22Rv1 (cell line): ENCODE data around the gene SNAP47.

Experiments
- H3K27ac ChIP-seq: fragments of 450-650 bp; 2 replicates; pipeline ENCODE4 v1.5.1; 2017
- CTCF ChIP-seq: fragments of 450-650 bp; IDR thresholded peaks from 2 replicates; pipeline ENCODE4 v1.5.1; 2017; ENCODE audit warnings: mild to moderate bottlenecking
- ZFX ChIP-seq: fragments of 450-650 bp; IDR thresholded peaks from 2 replicates; pipeline ENCODE4 v1.6.1; 2017; ENCODE audit warnings: antibody characterized with exemption, borderline replicate concordance

The SNAP47 gene

GRCh38 chr1:227798078-227798802, 63.0 kb downstream of the SNAP47 start:
- no peak overlapping the region for H3K27ac ChIP-seq
- no peak for TF ChIP-seq CTCF
- TF ChIP-seq ZFX = no peak

- no peak for TF ChIP-seq CTCF
- no peak for TF ChIP-seq ZFX
- no peak overlapping the region for H3K27ac ChIP-seq
Measured at GRCh38 chr1:227799756-227800155, 64.5 kb downstream of the SNAP47 start.

- TF ChIP-seq CTCF (no peak), ZFX (no peak)
- no peak overlapping the region for H3K27ac ChIP-seq
Measured at GRCh38 chr1:227803933-227804332, 68.7 kb downstream of the SNAP47 start.

DNA sequence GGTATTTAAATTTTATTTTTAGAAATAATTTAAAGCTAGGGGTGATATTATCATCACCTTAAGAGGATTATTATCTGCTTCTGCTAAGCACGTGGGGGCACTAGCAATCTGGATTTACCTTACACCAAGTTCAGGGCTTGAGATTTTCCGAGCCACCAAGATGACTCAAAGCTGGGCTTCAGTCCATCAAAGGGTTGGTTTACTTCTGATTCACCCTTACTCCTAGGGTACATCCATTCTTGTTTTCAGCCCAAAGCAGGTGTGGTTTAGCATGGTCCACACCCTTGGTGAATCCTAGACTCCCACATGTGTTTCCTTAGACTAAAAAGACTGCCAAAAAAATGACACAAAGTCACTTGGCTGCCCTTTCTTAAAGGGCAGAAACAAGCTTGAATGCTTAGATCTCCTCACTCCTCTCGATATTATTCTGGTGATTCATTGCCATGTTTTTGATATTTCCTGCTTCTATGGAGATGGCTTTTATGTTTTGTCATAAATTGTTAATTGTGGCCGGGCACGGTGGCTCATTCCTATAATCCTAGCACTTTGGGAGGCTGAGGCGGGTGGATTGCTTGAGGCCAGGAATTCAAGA, 70.5 kb downstream of the SNAP47 start:
- no peak overlapping the region for H3K27ac ChIP-seq
- TF ChIP-seq CTCF (no peak), ZFX (no peak)

DNA sequence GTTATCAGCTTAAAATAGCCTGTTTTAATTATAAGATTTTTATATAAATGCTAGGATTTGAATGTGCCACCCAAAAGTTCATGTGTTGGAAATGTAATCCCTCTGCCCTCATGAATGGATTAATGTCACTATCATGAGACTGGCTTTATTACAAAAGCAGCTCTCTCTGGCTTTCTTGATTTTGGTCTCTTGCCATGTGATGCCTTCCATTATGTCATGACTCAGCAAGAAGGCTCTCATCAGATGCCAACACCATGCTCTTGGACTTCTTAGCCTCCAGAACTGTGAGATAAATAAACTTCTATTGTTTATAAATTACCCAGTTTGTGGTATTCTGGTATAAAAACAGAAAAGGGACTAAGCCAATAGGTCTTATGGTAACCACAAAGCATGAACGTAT, 73.3 kb downstream of the SNAP47 start:
- no peak for TF ChIP-seq ZFX
- no peak for TF ChIP-seq CTCF

DNA sequence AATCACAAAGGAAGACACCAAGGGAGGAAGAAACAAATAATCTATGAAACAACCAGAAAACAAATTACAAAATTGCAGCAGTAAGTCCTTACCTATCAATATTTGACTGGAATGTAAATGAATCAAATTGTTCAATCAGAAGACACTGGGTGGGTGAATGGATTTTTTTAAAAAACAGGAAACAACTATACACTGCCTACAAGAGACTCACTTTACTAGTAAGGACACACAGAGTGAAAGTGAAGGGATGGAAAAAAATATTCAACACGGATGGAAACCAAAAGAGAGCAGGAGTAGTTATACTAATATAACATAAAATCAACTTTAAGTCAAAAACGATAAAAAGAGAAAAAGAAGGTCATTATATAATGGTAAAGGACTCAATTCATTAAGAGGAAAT, 73.8 kb downstream of the SNAP47 start:
- TF ChIP-seq CTCF = no peak
- no peak for TF ChIP-seq ZFX
- H3K27ac ChIP-seq = no peak overlapping the region

More for the DNA sequence above, 73.3 kb downstream of the SNAP47 start:
- no peak overlapping the region for H3K27ac ChIP-seq

DNA sequence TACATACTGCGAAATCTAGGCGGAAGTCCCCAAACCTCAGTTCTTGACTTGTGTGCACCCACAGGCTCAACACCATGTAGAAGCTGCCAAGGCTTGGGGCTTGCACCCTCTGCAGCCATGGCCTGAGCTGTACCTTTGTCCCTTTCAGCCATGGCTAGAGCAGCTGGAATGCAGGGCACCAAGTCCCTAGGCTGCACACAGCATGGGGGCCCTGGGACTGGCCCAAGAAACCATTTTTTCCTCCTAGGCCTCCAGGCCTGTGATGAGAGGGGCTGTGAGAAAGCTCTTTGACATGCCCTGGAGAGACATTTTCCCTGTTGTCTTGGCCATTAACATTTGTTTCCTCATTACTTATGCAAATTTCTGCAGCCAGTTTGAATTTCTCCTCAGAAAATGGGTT, 78.7 kb downstream of the SNAP47 start:
- H3K27ac ChIP-seq = no peak overlapping the region

More for the DNA sequence above, 78.7 kb downstream of the SNAP47 start:
- no peak for TF ChIP-seq CTCF
- no peak for TF ChIP-seq ZFX
